ENCODE data around the gene SATB2.

DNA sequence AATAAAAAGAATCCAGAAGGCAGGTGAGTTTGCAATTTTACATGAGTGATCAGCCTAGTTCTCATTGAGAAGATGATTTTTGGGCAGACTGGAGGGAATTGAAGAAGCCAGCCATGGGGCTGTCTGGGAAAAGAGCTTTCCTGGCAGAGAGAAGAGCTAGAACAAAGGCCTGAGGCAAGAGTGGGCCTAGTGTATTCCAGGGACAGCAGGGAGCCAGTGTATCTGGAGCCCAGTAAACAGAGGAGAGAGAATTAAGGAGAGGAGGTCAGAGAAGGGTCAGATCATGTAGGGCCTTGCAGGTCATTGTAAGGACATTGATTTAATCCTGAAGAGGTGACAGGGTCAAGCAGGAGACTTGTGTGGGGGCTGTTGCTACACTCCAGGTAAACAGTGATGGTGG is 195.8 kb downstream of the SATB2 start:
- TF ChIP-seq CTCF (IDR thresholded peaks at IDR 0.05; ENCODE audit: low read length): no peak
- TF ChIP-seq EZH2 (IDR thresholded peaks at IDR 0.05; ENCODE audit: borderline replicate concordance, low read length): no peak

Measured in OCI-LY1 (cell line).